ENCODE measurements around the gene PIGB. TPM values are rescaled to one million over a fixed set of nuclear protein-coding genes. Genes with fewer than 3 reads are reported as not detected.

The PIGB gene
- total and polyA plus RNA-seq, 2 donors (not counting 1 experiment from before 2014, with no cell fraction given): 18.8 to 27.4 TPM

GRCh38 chr15:55353025-55353424, 34.0 kb downstream of the PIGB start:
- Histone ChIP-seq H3K79me2 (ENCODE audit: control insufficient read depth, insufficient read depth, low read length) (no peaks in the 10 kb centered on the region), H3K27ac (ENCODE audit: insufficient read depth, low read length) (no peak overlapping the region), H3K9me3 (ENCODE audit: control insufficient read depth, insufficient read depth, low read depth, low read length) (no peaks in the 10 kb centered on the region), H2AFZ (ENCODE audit: low read length) (no peak overlapping the region), H3K36me3 (ENCODE audit: control insufficient read depth, insufficient read depth, low read length) (peaks cover 2% of the 10 kb centered on the region), H3K4me3 (replicated peaks in 1 of 4; ENCODE audit: control extremely low read depth in 1 of 4, insufficient read depth in 1 of 4, low read depth in 3 of 4, low read length in 4 of 4) (no peak overlapping the region), H4K20me1 (ENCODE audit: control insufficient read depth, extremely low read depth, insufficient read depth, low read length) (no peaks in the 10 kb centered on the region), H3K9ac (ENCODE audit: insufficient read depth, low read length) (no peak overlapping the region), H3K4me2 (ENCODE audit: extremely low read depth, insufficient read depth, low read length) (no peak overlapping the region), H3K4me1 (ENCODE audit: control insufficient read depth, extremely low read depth, insufficient read depth, low read length) (peaks cover 4% of the 10 kb centered on the region), H3K27me3 (ENCODE audit: control insufficient read depth, insufficient read depth, low read length) (no peaks in the 10 kb centered on the region)
- no peak for DNase-seq (ENCODE audit: low read depth in 2 of 2)
- TF ChIP-seq CTCF (conservative IDR thresholded peaks at IDR 0.05 in 1 of 2, IDR thresholded peaks at IDR 0.05 in 1 of 2; ENCODE audit: low read depth in 1 of 2, low read length in 2 of 2) (no peak), EZH2 (IDR thresholded peaks at IDR 0.05; ENCODE audit: low read length, missing control alignments) (no peak)

GRCh38 chr15:55356985-55357585, 38.1 kb downstream of the PIGB start:
- H3K27ac ChIP-seq (ENCODE audit: insufficient read depth, low read length): no peak overlapping the region
- no peaks in the 10 kb centered on the region for H4K20me1 ChIP-seq (ENCODE audit: control insufficient read depth, extremely low read depth, insufficient read depth, low read length)
- no peak overlapping the region for H3K9ac ChIP-seq (ENCODE audit: insufficient read depth, low read length)
- DNase-seq (ENCODE audit: low read depth in 2 of 2): no peak
- H2AFZ ChIP-seq (ENCODE audit: low read length): no peak overlapping the region
- H3K4me3 ChIP-seq (replicated peaks in 1 of 4; ENCODE audit: control extremely low read depth in 1 of 4, insufficient read depth in 1 of 4, low read depth in 3 of 4, low read length in 4 of 4): no peak overlapping the region
- TF ChIP-seq EZH2 (IDR thresholded peaks at IDR 0.05; ENCODE audit: low read length, missing control alignments): no peak
- no peak overlapping the region for H3K4me2 ChIP-seq (ENCODE audit: extremely low read depth, insufficient read depth, low read length)
- H3K27me3 ChIP-seq (ENCODE audit: control insufficient read depth, insufficient read depth, low read length): no peaks in the 10 kb centered on the region
- no peaks in the 10 kb centered on the region for H3K9me3 ChIP-seq (ENCODE audit: control insufficient read depth, insufficient read depth, low read depth, low read length)
- no peaks in the 10 kb centered on the region for H3K36me3 ChIP-seq (ENCODE audit: control insufficient read depth, insufficient read depth, low read length)
- peaks cover 4% of the 10 kb centered on the region for H3K4me1 ChIP-seq (ENCODE audit: control insufficient read depth, extremely low read depth, insufficient read depth, low read length)
- H3K79me2 ChIP-seq (ENCODE audit: control insufficient read depth, insufficient read depth, low read length): no peaks in the 10 kb centered on the region

GRCh38 chr15:55357774-55358173, 38.8 kb downstream of the PIGB start:
- TF ChIP-seq CTCF (conservative IDR thresholded peaks at IDR 0.05 in 1 of 2, IDR thresholded peaks at IDR 0.05 in 1 of 2; ENCODE audit: low read depth in 1 of 2, low read length in 2 of 2) (no peak), EZH2 (IDR thresholded peaks at IDR 0.05; ENCODE audit: low read length, missing control alignments) (no peak)
- Histone ChIP-seq H3K4me2 (ENCODE audit: extremely low read depth, insufficient read depth, low read length) (no peak overlapping the region), H3K27me3 (ENCODE audit: control insufficient read depth, insufficient read depth, low read length) (no peaks in the 10 kb centered on the region), H3K36me3 (ENCODE audit: control insufficient read depth, insufficient read depth, low read length) (no peaks in the 10 kb centered on the region), H3K9me3 (ENCODE audit: control insufficient read depth, insufficient read depth, low read depth, low read length) (no peaks in the 10 kb centered on the region), H4K20me1 (ENCODE audit: control insufficient read depth, extremely low read depth, insufficient read depth, low read length) (no peaks in the 10 kb centered on the region), H3K4me3 (replicated peaks in 1 of 4; ENCODE audit: control extremely low read depth in 1 of 4, insufficient read depth in 1 of 4, low read depth in 3 of 4, low read length in 4 of 4) (no peak overlapping the region), H3K4me1 (ENCODE audit: control insufficient read depth, extremely low read depth, insufficient read depth, low read length) (peaks cover 4% of the 10 kb centered on the region), H3K79me2 (ENCODE audit: control insufficient read depth, insufficient read depth, low read length) (no peaks in the 10 kb centered on the region), H2AFZ (ENCODE audit: low read length) (no peak overlapping the region), H3K27ac (ENCODE audit: insufficient read depth, low read length) (no peak overlapping the region), H3K9ac (ENCODE audit: insufficient read depth, low read length) (no peak overlapping the region)
- DNase-seq (ENCODE audit: low read depth in 2 of 2): peak; percentile 65 to 79

Data from fibroblast of lung (primary cell).